ENCODE results near the gene VSTM1.

The VSTM1 gene

DNA sequence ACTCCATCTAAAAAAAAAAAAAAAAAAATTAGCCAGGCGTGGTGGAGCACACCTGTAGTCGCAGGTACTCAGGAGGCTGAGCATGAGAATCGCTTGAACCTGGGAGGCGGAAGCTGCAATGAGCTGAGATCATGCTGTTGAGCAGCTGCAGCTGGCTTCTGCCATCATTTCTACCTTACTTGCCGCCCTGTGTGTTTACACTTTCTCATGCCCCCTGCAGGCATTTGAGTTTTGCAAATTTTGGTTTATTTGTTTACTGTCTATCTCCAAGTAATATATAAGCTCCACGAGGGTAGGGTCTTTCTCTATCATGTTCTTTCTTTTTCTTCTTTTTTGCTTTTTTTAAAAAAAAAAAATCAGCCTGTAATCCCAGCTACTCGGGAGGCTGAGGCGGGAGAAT lies 54.3 kb downstream of the VSTM1 start:
- no peak for DNase-seq

DNA sequence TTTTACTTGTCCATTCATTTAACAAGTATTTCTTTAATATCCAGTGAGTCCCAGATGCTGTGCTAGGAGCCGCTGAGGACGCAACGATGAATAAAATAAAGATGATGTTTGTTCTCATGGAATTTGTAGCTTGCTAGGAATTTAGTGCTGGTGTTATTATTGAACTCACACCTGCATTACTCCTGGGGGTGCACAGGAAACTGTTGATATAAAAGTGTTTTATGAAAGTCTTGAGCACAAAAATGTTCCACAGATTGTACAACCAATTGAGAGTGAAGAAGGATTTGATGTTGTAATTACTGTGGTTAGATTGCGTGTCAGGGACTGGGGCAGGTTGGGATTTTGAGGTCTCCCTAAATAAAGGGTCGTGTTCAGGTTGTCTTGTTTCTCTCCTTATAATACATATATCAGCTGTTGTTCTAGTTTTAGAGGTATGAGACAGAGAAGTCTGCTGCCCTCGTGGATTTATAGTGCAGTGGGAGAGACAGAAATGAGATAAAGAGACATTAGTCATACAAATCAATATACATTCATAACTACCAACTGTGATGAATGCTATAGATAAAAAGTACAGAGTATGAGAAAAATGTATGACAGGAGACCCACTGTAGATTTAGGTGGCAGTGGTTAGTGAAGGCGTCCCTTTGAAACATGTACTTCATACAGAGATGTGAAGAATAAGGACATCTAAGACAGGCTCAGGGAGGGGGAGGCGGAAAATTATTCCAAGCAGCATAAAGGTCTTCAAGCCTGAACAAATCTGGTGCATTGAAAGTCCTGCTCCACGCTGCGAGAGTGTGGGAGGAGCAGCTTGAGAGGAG lies 61.0 kb downstream of the VSTM1 start:
- DNase-seq: no peak

DNA sequence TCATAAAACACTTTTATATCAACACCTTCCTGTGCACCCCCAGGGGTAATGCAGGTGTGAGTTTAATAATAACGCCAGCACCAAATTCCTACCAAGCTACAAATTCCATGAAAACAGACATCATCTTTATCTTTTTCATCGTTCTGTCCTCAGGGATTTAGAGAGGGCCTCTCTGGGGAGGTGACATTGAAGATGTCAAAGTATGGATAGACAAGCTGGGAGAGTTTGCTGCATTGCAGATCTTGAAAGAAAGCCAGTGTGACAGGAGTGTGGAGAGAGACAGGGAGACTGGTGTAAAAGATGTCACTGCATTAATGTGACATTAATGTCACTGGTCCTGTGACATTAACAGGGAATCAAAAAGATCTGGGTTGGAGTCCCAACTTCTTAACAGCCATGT lies 62.2 kb downstream of the VSTM1 start:
- no peak for DNase-seq

DNA sequence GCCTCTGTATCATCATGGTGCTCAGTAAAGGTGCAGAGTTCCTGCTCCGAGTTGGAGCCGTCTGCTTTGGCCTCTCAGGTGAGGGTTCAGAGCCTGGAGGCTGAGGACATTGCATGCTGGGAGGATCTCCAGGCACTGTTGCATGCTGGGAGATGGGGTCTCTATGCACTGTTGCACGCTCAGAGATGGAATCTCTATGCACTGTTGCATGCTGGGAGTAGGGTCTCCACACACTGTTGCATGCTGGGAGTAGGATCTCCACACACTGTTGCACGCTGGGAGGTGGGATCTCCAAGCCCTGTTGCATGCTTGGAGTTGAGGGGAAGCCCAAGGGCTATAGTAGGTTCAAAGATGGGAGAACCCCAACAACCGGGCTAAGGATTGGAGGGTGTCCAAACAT lies 64.0 kb downstream of the VSTM1 start:
- no peak for DNase-seq

DNA sequence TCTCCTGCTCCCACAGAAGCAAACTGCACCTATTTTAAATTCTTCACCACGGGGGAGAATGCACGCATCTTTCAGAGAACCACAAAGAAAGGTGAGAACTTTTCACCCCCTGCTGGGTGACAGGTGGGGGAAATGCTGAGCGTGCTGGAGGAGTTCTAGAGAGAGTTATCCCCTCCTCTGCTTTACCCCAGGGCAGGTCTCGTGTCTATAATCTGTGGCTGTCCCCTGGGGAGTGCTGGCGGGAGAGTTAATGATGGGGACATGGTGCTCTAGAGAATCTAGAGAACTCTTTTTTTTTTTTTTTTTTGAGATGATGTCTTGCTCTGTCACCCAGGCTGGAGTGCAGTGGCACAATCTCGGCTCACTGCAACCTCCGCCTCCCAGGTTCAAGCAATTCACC lies 65.5 kb downstream of the VSTM1 start:
- DNase-seq: no peak

DNA sequence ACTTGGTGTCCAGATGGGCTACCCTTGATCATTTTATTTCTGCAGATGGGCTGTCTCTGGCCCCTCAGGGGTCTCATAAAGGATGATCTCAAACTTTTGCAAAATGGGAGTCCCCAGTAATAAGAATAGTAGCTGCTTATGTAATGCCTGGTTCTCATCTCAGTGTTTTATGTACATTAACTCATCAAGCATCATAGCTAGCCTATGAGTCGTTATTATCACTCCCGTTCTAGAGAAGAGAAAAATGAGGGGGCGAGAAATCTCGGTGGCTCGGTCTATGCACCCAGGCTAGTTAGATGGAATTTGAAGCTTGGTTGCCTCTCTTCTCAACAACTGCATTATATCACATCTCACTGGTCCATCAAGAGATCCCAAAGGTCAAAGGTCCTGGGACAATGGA lies 68.9 kb downstream of the VSTM1 start:
- DNase-seq: no peak

DNA sequence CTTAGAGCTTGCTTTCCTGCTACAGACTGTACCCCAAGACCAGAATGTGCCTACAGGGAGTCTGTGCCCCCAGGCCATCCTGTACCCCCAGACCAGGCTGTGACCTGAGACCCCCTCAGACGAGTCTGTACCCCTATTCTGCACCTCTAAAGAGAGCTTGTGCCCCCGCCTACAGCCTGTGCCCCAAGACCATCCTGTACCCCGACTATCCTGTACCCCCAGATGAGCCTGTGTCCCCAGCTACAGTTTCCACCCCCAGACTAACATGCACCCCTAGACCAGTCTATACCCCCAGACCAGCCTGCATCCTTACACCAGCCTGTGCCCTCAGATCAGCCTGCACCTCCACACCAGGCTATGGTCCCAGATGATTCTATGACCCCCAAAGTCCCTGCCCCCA lies 70.2 kb downstream of the VSTM1 start:
- DNase-seq: no peak

DNA sequence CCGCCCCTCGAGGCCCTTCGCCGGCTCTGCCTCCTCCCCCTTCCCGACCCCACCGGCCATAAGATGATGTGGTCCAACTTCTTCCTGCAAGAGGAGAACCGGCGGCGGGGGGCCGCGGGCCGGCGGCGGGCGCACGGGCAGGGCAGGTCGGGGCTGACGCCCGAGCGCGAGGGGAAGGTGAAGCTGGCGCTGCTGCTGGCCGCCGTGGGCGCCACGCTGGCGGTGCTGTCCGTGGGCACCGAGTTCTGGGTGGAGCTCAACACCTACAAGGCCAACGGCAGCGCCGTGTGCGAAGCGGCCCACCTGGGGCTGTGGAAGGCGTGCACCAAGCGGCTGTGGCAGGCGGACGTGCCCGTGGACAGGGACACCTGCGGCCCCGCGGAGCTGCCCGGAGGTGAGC lies 70.9 kb downstream of the VSTM1 start:
- DNase-seq: no peak

DNA sequence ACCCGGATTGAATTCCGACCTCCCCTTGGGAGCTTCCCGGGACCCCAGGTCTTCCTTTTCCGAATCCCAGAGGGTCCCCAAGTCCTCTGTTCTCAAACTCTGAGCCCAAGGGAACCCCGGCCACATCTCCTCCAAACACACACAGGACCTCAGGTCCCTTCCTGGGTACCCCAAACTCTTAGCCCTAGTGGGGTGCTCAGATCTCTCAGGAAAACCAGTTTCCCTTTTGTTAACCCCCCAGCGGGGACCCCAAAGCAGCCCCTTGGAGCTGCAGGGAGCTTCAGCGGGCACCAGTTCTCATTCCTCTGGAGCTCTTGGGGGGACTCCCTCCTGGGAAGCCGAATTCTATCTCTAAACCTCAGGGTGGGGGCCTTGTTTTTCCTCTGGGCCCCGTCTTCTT lies 71.5 kb downstream of the VSTM1 start:
- no peak for DNase-seq

DNA sequence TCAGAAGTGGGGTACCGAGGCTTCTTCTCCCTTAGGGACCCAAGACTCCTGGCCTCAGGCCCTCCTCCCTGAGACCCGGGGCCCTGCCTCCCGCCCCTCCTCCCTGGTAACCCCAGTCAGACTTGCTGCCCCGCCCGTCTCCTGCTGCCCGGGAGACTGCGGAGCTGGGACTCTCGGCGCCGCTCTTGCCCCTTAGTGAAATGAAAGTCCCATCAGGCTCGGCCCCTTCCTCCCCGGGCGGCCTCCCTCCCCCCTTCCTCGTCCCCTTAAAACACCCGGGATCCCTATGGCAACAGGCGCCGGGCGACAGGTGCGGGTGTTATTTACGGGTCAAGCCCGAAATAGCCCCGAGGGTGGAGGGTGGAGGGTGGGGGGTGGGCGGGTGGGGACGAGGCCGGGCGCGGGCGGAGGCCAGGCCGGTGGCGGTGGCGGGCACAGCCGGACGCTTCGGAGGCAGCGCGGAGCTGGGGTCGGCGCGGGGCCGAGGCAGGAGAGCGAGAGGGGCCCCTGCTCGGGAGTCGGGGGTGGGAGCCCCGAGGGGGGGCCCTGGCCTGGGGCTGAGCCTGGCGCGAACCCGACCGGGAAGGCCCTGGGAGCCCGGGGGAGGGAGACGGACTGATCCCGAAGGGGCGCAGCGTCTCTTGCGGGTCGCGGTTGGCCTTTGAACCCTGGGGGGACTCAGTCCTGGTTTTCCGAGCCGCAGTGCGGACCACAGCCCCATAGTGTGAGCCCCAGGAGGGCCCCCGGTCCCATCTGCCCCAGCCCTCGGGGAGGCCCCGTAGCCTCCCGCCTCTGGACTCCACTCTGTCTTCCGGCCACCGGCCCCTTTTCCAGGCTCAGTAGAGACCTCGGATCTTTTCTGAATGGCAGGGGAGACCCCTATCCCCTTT lies 72.2 kb downstream of the VSTM1 start, which contains the start of gene CACNG6:
TSS of gene CACNG6 (plus strand) at position 414 of the 890 bp plus-strand sequence. CDS start 1,241 bp downstream, outside the sequence.
- no peak for DNase-seq
